ENCODE measurements around the gene PTPRT.

PTPRT gene

DNA sequence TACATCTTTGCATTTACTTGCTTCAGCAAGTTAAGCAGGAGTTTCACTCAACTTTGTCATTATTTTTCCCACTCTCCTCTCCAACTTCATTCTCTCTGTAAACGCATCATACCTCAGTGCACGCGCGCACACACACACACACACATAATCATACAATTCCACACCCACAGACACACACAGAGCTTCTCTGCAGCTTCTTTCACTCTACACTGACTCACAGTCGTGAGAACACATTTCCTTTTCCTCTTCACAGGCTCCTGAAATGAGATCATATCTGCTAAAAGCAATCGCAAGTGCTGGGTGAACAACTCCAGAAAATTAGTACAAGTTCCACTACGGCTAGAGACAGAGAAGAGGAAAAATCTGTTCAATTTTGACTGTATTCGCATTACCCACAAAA, 215.4 kb downstream of the PTPRT start:
- DNase-seq (ENCODE audit: low read depth) = no peak

- no peak for DNase-seq (ENCODE audit: low read depth)
Measured at GRCh38 chr20:42972591-42972990, 217.1 kb downstream of the PTPRT start.

DNA sequence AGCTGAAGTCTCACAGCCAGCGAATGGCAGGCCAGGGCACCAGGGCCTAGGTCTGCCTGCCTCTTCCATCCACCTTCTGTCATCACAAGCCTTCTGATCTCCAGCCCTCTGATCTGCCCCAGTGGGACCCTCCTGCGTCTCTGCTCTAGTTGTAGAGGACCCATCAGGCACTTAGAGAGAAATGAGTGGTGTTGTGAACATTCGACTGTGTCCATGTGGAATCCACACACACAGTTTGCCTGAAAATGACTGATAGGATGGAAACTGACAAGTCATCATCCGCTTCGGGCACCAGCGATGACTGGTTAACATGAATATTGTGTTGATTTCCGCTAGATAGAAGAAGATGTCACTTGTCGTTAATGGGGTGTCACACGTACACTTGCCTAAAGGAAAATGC, 221.0 kb downstream of the PTPRT start:
- no peak for DNase-seq (ENCODE audit: low read depth)

DNA sequence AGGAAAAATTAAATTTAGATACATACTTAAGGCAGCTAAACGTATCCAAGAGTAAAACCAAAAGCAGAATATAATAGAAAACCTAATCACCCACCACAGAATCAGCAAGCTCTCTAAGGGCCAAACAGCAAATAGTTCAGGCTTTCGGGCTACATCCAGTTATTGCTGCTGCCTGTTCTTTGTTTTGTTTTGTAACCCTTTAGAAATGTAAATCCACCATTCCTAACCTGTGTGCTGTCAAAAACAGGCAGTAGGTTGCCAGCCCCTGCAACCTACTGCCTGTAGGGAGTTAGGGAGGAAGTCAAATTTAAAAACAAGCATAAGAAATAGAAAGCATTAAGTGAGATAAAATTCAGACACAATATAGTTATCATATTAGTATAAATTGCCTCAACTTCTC, 225.9 kb downstream of the PTPRT start:
- no peak for DNase-seq (ENCODE audit: low read depth)

DNA sequence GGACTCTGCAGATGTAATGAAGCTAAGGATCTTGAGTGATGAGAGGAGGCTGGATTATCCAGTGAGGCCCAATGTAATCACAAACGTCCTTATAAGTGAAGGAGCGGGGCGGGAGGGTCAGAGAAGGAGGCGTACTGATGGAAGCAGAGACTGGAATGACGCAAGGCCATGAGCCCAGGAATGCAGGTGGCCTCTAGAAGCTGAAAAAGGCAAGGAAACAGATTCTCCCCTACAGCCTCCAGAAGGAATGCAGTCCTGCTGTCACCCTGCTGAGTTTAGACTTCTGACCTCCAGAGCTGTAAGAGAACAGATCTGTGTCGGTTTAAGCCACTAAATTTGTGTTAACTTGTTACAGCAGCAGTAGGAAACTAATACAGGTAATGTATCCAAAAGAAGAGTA, 227.9 kb downstream of the PTPRT start:
- no peak for DNase-seq (ENCODE audit: low read depth)

DNA sequence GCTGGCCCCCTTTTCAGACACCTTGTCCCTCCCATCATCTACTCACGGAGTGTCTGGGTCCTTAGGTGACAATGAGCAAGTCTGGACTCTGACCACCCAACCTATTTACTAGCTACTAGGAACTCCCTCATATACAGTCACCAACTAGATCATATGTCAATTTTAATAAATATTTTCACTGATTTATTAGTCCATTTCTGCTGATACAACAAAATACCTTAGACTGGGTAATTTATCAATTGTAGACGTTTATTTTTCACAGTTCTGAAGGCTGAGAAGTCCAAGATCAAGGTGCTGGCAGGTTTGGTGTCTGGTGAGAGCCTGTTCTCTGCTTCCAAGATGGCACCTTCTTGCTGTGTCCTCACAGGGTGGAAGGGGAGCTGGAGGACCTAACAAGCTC, 229.7 kb downstream of the PTPRT start:
- DNase-seq (ENCODE audit: low read depth) = no peak

DNA sequence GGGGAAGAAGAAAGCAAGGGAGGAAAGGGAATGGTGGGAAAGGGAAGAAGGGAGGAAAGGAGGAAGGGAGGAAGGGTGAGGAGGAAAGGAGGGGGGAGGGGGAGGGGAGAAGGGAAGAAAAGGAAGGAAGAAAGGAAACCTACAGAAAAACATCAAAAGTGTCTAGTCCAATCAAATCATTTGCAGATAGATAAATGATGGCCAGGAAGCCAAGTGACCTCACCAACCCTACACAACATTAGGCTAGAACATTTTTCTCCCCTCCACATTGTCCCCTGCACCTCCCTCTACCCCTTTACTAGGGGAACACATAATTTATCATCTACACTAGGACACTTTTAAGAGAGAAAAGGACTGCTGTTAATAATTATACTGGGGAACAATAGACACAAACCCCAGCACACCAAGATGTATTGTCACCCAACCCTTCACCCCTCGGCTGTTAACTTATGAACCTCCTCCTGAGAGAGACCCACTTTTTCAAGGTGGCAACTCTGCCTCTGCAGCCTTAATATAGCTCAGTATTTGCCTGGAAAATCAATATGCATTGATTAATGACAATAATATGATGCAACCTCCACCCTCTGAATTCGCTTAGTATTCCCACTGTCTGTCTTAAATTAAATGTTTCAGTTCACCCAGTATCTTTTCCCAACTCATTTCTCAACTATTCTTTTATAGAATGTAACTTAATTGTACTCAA, 231.2 kb downstream of the PTPRT start:
- no peak for DNase-seq (ENCODE audit: low read depth)

DNA sequence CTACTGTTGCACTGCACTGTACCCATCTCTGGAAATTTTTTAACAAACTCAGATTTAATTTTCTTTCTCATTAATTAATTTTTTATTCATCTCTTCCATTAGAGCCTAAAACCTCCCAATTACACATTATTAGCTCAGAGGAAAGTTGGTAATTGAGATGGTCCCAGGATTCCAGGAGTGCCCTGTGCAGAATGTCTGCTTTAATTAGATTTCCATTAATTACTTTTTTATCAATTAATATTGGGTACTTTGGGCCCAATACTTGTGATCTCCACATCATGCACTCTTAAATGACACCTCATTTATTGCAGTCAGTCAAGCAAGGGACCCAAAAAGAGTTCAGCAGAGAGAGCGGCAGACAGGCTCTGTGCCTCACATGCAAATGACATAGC, 232.0 kb downstream of the PTPRT start:
- no peak for DNase-seq (ENCODE audit: low read depth)

GRCh38 chr20:42957018-42957703, 232.5 kb downstream of the PTPRT start:
- DNase-seq (ENCODE audit: low read depth) = no peak

- DNase-seq (ENCODE audit: low read depth) = no peak
Measured at GRCh38 chr20:42955713-42956112, 234.0 kb downstream of the PTPRT start.

- no peak for DNase-seq (ENCODE audit: low read depth)
Measured at GRCh38 chr20:42954951-42955350, 234.8 kb downstream of the PTPRT start.

- no peak for DNase-seq (ENCODE audit: low read depth)
Measured at GRCh38 chr20:42949950-42950349, 239.8 kb downstream of the PTPRT start.

DNA sequence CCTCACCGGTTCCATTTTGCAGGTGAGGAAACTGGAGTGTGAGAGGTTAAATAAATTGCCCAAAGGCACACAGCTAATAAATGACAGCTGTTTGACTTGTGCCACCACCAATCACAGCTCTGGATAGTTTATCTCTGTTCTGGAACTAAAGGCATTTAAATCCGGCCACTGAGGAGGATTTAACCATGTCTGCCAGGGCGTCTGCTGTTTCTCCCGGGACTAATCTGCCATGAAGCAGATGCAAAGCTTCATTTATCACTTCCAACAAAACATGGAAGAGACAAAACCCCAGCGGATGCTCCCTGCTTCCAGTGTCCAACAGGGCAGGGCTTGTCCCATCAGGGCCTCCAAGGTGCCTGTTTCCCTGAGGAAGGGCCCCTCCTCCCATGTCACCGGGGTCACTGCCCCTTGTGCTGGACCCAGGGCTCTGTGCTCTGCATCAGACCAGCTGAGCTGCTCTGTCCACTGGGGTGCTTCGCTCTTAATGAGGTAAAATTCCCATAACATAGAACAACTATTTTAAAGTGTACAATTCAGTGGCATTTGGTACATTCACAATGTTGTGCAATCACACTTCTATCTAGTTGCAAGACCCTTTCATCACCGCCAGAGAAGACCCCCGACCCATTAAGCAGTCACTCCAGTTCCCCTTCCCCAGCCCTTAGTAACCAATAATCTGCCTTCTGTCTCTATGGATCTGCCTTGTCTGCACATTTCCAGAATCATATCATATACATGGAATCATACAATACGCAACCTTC, 244.3 kb downstream of the PTPRT start:
- DNase-seq (ENCODE audit: low read depth) = no peak

DNA sequence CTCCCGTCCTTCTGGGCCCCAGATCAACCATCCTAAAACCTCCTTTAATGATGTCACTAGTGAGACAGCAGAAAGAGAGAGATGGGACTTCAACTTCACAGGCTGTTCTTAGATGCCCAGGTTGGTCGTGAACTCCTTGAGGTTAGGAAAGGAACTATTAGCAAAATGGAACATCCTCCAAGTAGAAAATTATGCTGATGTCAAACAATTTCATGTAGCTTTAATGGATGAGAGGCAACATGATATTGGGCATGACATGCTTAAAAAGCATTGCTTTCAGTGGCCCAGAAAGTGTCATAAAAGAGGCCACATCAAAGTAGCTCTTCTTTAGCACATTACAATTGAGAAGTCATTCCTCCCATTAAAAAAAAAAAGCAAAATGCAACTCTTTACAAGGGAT, 248.1 kb downstream of the PTPRT start:
- no peak for DNase-seq (ENCODE audit: low read depth)

DNA sequence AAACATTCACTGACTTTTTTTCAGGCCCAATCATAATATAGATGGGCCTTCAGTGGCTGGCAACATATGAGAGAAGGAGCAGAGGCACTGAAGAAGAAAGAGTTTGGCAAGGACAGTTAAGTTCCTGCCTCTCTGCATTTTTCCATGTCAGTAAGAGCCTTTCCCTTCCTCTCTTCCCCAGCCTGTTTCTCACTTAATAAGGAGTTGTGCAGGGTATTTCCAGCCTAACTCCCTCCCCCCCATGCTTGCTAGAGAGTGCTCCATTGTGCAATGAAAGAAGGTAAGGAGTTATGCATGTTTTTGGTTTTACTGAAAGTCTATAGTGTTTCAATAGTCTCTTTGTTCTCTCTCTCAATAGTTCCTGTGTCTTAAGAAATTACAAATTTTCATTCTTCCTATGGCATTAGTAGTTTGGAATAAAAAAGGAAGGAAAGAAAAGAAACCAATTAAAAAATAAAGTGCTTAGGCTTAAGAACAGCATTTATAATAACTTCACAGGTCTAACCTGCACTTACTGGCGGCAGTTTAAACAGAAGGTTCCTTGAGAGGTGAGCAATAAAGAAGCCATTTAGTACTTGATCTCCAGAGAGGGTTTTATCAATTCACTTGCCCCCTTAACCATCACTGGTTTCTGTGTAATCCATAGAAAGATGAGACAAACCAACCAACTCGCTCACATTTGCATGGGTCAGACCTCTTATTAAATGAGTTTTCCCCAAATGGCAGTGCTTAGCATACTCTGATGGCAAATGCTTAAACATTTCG, 251.1 kb downstream of the PTPRT start:
- no peak for DNase-seq (ENCODE audit: low read depth)

DNA sequence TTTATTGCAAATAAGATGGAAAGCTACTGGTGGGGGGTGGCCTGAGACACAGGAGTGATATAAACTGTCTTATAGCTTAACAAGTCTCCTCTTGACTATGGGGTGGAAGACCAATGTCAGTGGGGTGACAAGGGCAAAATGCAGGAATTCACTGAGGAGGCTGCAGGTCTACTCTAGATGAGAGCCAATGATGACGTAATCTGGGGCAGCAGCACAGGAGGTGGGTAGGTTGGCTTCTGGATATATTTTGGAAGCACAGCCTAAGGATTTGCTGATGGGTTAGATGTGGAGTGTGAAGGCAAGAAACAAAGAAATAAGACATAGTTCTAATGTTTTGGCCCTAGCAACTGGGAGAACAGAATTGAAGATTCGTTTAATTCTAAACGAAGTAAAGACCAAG, 253.2 kb downstream of the PTPRT start:
- DNase-seq (ENCODE audit: low read depth) = no peak

- DNase-seq (ENCODE audit: low read depth) = no peak
Measured at GRCh38 chr20:42924215-42924614, 265.5 kb downstream of the PTPRT start.

- no peak for DNase-seq (ENCODE audit: low read depth)
Measured at GRCh38 chr20:42923348-42923918, 266.3 kb downstream of the PTPRT start.

DNA sequence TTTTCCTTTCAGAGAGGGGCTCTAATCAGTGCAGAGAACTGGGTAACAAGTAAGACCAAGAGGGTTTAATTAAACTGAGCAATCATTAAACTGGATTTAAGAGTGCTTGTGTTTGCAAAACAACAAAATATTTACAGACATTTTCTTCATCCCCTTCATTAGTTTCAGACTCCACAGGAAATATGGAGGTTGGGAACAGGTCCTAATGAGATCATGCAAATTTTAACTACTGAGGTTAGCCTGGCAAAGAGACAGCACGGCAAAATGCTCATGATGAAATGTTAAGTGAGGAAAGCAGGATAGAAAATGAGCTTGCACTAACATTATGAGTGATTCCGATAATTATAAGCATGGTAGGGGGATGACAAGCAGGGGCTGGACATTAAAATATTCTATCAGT, 268.9 kb downstream of the PTPRT start:
- DNase-seq (ENCODE audit: low read depth) = no peak

DNA sequence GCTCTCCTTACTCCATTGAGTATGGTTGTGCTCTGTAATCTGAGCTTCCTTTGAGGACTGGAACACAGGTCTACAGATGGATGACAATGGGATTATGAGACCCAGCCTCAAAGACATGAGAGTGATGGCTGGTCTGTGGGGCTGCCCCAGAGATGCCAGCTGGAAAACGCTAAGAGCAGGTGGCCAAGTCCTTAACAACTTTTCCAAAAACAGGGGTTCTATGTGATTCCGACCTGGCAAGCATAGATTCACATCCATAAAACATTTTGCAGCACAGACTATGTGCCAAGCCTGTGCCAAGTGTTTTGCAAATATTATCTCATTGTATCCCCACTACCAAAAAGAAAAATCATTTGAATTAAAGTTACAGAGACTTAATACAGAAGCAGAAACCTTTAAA, 270.4 kb downstream of the PTPRT start:
- no peak for DNase-seq (ENCODE audit: low read depth)

DNA sequence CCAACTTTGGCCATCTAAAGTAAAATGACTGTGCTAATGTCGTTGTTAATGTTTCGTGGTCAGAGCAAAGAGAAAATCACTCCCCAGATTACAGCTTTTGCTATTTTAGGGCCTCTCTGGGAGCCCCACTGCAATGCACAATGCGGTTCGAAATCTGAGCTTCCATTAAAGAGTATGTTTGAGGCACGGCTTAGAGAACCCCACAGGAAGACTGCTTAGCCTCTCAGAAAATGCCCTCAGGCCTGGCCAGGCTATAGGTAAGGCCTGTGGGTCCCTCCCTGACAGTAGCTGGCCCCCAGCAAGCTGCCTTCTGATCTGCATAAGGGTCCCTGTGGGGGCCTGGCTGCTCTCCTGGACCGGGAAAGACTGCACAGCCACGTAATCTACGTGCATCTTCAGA, 274.6 kb downstream of the PTPRT start:
- no peak for DNase-seq (ENCODE audit: low read depth)

GRCh38 chr20:42914302-42914701, 275.4 kb downstream of the PTPRT start:
- DNase-seq (ENCODE audit: low read depth) = no peak

All from stimulated activated CD8-positive, alpha-beta memory T cell treated with anti-CD3 and anti-CD28 coated beads, Interleukin-15, amount 100 ng/mL, for 1 hour (primary cell).